Embryonic facial prominence (tissue), 1 donor: ENCODE measurements around the gene APEH.

Experiments used
- DNase-seq: peaks from one replicate; pipeline ENCODE4 v3.0.0-alpha.2; 2016; ENCODE audit errors: extremely low spot score

APEH gene

GRCh38 chr3:49725906-49726681 is 51.9 kb downstream of the APEH start:
- no peak for DNase-seq

- no peak for DNase-seq
Observed at GRCh38 chr3:49727154-49727923, 53.2 kb downstream of the APEH start.

GRCh38 chr3:49727924-49728361 is 53.8 kb downstream of the APEH start:
- no peak for DNase-seq

- DNase-seq, result no peak
Observed at GRCh38 chr3:49729966-49730609, 55.9 kb downstream of the APEH start.

- DNase-seq, result no peak
Observed at GRCh38 chr3:49732597-49732996, 58.4 kb downstream of the APEH start.

- DNase-seq, result no peak
Observed at GRCh38 chr3:49733551-49733950, 59.4 kb downstream of the APEH start.
